Mesodermal cell (in vitro differentiated cells): ENCODE data around the gene PLD5.

ENCODE experiments used
- H3K27ac ChIP-seq: 2 replicates; pipeline ENCODE4 v1.7.0; 2013; ENCODE audit warnings: mild to moderate bottlenecking, low read depth, low read length, moderate library complexity; ENCODE audit not compliant: severe bottlenecking
- H3K36me3 ChIP-seq: 2 replicates; pipeline ENCODE4 v1.7.1; 2013; ENCODE audit warnings: mild to moderate bottlenecking, low read length, moderate library complexity; ENCODE audit not compliant: control insufficient read depth, insufficient read depth
- H3K4me1 ChIP-seq: one replicate; pipeline ENCODE4 v1.7.1; 2013; ENCODE audit warnings: mild to moderate bottlenecking, low read length; ENCODE audit not compliant: insufficient read depth, control insufficient read depth, poor library complexity, severe bottlenecking
- H3K4me3 ChIP-seq: 2 replicates; pipeline ENCODE4 v1.7.0; 2013; ENCODE audit warnings: low read length, control low read depth, mild to moderate bottlenecking; ENCODE audit not compliant: insufficient read depth, poor library complexity, severe bottlenecking; ENCODE audit errors: extremely low read depth
- H3K9me3 ChIP-seq: 2 replicates; pipeline ENCODE4 v1.7.1; 2013; ENCODE audit warnings: mild to moderate bottlenecking, low read length, moderate library complexity; ENCODE audit not compliant: control insufficient read depth
- WGBS, 2 experiments: methylation state at CpG; one replicate each; pipeline ENCODE4 v1.1.5; 2013; ENCODE audit warnings: missing lambda C conversion rate in 2 of 2; ENCODE audit not compliant: insufficient coverage in 2 of 2; 5-methylcytosine and 5-hydroxymethylcytosine counted together

The PLD5 gene

GRCh38 chr1:242178924-242179708, 345.4 kb downstream of the PLD5 start:
- H3K9me3 ChIP-seq = no peaks in the 10 kb centered on the region
- 63 to 90% methylated on average over 1 to 2 of the region's 8 CpGs for WGBS, 2 experiments
- no peak overlapping the region for H3K4me3 ChIP-seq
- no peaks in the 10 kb centered on the region for H3K36me3 ChIP-seq
- no peak overlapping the region for H3K27ac ChIP-seq
- H3K4me1 ChIP-seq = no peaks in the 10 kb centered on the region

GRCh38 chr1:242178436-242178835, 346.1 kb downstream of the PLD5 start:
- H3K9me3 ChIP-seq = no peaks in the 10 kb centered on the region
- H3K4me1 ChIP-seq = no peaks in the 10 kb centered on the region
- no CpG with 5 or more reads among the region's 2 CpGs for WGBS, 2 experiments
- no peak overlapping the region for H3K27ac ChIP-seq
- H3K36me3 ChIP-seq = no peaks in the 10 kb centered on the region
- H3K4me3 ChIP-seq = no peak overlapping the region

- Histone ChIP-seq H3K27ac (no peak overlapping the region), H3K4me3 (no peak overlapping the region), H3K36me3 (no peaks in the 10 kb centered on the region), H3K4me1 (no peaks in the 10 kb centered on the region), H3K9me3 (no peaks in the 10 kb centered on the region)
- 66 to 80% methylated on average over 2 to 3 of the region's 3 CpGs for WGBS, 2 experiments
Observed at GRCh38 chr1:242162140-242162539, 362.4 kb downstream of the PLD5 start.

GRCh38 chr1:242147096-242147976, 377.2 kb downstream of the PLD5 start:
- 69 to 100% methylated on average over 2 to 3 of the region's 4 CpGs for WGBS, 2 experiments
- no peaks in the 10 kb centered on the region for H3K4me1 ChIP-seq
- H3K36me3 ChIP-seq = no peaks in the 10 kb centered on the region
- H3K27ac ChIP-seq = peak overlapping the region; percentile 37
- no peak overlapping the region for H3K4me3 ChIP-seq
- no peaks in the 10 kb centered on the region for H3K9me3 ChIP-seq

- Histone ChIP-seq H3K36me3 (no peaks in the 10 kb centered on the region), H3K4me1 (no peaks in the 10 kb centered on the region), H3K27ac (peak overlapping the region; percentile 37), H3K9me3 (no peaks in the 10 kb centered on the region), H3K4me3 (no peak overlapping the region)
- WGBS, 2 experiments = 67% methylated on average over 2 of the region's 3 CpGs; no CpG with 5 or more reads in 1 of the 2 experiments
Observed at GRCh38 chr1:242146652-242147051, 377.8 kb downstream of the PLD5 start.

GRCh38 chr1:242140836-242141235, 383.7 kb downstream of the PLD5 start:
- H3K36me3 ChIP-seq = no peaks in the 10 kb centered on the region
- no peaks in the 10 kb centered on the region for H3K9me3 ChIP-seq
- H3K4me3 ChIP-seq = no peak overlapping the region
- WGBS, 2 experiments = 88 to 100% methylated on average over 1 of the region's 1 CpG
- no peaks in the 10 kb centered on the region for H3K4me1 ChIP-seq
- H3K27ac ChIP-seq = no peak overlapping the region

GRCh38 chr1:242139986-242140385, 384.5 kb downstream of the PLD5 start:
- Histone ChIP-seq H3K36me3 (no peaks in the 10 kb centered on the region), H3K9me3 (no peaks in the 10 kb centered on the region), H3K27ac (no peak overlapping the region), H3K4me3 (no peak overlapping the region), H3K4me1 (no peaks in the 10 kb centered on the region)
- 61 to 66% methylated on average over 4 of the region's 4 CpGs for WGBS, 2 experiments

- 75 to 95% methylated on average over 4 to 5 of the region's 6 CpGs for WGBS, 2 experiments
- H3K9me3 ChIP-seq = no peaks in the 10 kb centered on the region
Observed at GRCh38 chr1:242139442-242139841, 385.1 kb downstream of the PLD5 start.

GRCh38 chr1:242133796-242134195, 390.7 kb downstream of the PLD5 start:
- no peaks in the 10 kb centered on the region for H3K9me3 ChIP-seq
- no peak overlapping the region for H3K27ac ChIP-seq
- H3K36me3 ChIP-seq = no peaks in the 10 kb centered on the region
- no peak overlapping the region for H3K4me3 ChIP-seq
- no peaks in the 10 kb centered on the region for H3K4me1 ChIP-seq
- no CpG with 5 or more reads among the region's 3 CpGs for WGBS, 2 experiments

More at GRCh38 chr1:242139442-242139841, 385.1 kb downstream of the PLD5 start:
- Histone ChIP-seq H3K27ac (no peak overlapping the region), H3K4me1 (no peaks in the 10 kb centered on the region), H3K4me3 (no peak overlapping the region), H3K36me3 (no peaks in the 10 kb centered on the region)

- 100% methylated on average over 1 of the region's 1 CpG; no CpG with 5 or more reads in 1 of the 2 experiments for WGBS, 2 experiments
- Histone ChIP-seq H3K4me1 (no peaks in the 10 kb centered on the region), H3K9me3 (no peaks in the 10 kb centered on the region), H3K4me3 (no peak overlapping the region), H3K27ac (no peak overlapping the region), H3K36me3 (no peaks in the 10 kb centered on the region)
Observed at GRCh38 chr1:242133351-242133750, 391.1 kb downstream of the PLD5 start.
